ENCODE data around the gene ZMYND11.
"Not testable (repeated sequence)": the region's sequence is repeated elsewhere in the genome, so short reads cannot be mapped to it uniquely, and the experiment has no call there.

Gene ZMYND11

DNA sequence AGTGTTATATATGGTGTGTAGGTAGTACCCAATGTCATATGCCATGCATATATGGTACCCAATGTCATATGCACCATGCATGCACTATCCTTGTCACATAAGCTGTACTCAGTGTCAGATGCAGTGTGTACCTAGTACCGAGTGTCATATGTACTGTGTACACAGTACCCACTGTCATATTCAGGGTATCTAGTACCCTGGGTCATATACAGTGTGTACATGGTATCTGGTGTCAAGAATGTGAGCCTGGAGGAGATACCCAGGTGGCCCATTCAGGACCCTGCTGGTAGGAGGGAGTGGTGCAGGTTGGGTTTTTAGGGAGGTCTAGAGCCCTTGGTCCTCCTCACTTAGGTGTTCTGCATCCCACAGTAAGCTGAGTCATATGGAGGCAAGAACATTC is 1.8 kb downstream of the ZMYND11 start:
- in situ Hi-C loops (cut with HindIII; ENCODE audit: low pct_unique_long_range_greater_than_20kb, low sequenced_read_pairs), result no loop called here
- peak in 1 of 2 experiments; percentile 55 for DNase-seq (ENCODE audit: low read depth in 1 of 2, low spot score in 1 of 2)
- no peak for TF ChIP-seq JUND (IDR thresholded peaks at IDR 0.05; ENCODE audit: low read depth)

DNA sequence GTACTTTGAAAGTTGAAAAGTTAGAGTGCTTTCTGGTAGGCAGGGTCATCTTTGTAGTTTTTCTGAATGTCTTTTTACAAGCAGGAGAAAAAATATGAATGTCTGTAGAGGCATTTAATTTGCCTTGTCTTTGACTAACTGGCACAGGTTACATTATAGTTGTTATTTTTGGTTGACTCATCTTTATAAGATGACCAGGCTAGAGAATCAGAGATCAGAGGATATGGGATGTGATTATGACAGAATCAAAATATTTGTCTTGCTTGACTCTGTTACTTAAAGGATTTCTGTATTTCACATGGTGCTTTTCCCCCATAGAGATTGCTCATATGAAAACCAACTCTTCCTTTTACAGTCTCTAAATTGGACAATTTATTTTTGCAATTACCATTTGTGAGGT is 2.4 kb downstream of the ZMYND11 start:
- TF ChIP-seq JUND (IDR thresholded peaks at IDR 0.05; ENCODE audit: low read depth), result no peak
- DNase-seq (ENCODE audit: low read depth in 1 of 2, low spot score in 1 of 2), result no peak
- in situ Hi-C loops (cut with HindIII; ENCODE audit: low pct_unique_long_range_greater_than_20kb, low sequenced_read_pairs), result no loop called here

DNA sequence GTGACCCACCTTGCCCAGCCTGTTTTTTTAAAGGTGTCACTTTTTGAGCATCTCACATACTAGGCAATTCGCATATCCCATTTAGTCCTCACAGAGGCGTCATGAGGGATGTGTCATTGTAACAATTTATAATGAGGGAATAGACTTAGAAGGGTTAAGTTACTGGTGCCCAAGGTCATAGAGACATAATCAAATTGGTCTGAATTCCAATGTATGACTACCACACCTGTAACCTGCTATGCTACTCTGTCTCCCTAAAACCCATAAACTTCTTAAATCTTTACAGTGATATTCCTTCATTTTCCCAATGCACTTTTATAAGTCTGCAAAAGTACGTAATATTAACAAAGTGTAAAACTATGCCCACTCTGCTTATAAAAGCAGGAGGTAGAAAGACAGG is 7.1 kb downstream of the ZMYND11 start:
- in situ Hi-C loops (cut with HindIII; ENCODE audit: low pct_unique_long_range_greater_than_20kb, low sequenced_read_pairs), result no loop called here
- no peak for DNase-seq (ENCODE audit: low read depth in 1 of 2, low spot score in 1 of 2)
- no peak for TF ChIP-seq JUND (IDR thresholded peaks at IDR 0.05; ENCODE audit: low read depth)

DNA sequence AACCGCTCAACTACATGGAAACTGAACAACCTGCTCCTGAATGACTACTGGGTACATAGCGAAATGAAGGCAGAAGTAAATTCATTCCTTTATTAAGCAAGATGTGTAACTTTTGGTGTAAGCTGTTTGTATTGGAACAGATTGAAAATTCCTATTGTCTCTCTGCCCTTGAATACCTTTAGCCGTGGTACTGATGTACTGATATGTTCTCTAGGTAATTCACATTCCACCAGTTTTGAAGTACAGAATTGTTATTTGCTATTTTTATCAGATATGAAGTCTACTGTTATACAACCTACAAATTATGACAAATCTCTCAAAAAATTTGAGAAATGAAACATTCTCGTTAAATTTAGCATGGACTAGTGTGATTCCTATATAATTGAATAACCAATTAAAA is 17.7 kb downstream of the ZMYND11 start:
- DNase-seq (ENCODE audit: low read depth in 1 of 2, low spot score in 1 of 2), result peak in 1 of 2 experiments; percentile 68
- TF ChIP-seq JUND (IDR thresholded peaks at IDR 0.05; ENCODE audit: low read depth), result peak; percentile 80; the same call in 1 of the 2 replicates
- in situ Hi-C loops (cut with HindIII; ENCODE audit: low pct_unique_long_range_greater_than_20kb, low sequenced_read_pairs), result no loop called here

DNA sequence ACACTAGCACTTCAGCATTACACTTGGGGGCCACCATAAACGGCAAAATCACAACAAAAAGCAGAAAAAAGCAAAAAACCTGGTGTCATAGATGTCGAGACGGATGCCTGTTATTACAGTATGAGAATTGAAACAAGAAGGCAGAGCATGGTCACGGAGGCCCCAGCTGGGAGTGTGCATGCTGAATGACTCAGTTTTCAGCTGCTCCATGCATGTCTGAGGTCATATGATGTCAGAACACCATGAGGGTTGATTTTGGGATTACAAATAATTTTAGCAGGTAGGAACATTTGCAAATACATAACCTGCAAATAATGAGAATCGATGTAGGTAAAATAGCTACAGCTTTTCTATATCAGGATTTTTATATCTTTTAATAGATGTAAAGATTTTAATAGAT is 19.1 kb downstream of the ZMYND11 start:
- TF ChIP-seq JUND (IDR thresholded peaks at IDR 0.05; ENCODE audit: low read depth), result no peak
- no peak for DNase-seq (ENCODE audit: low read depth in 1 of 2, low spot score in 1 of 2)
- in situ Hi-C loops (cut with HindIII; ENCODE audit: low pct_unique_long_range_greater_than_20kb, low sequenced_read_pairs), result no loop called here

DNA sequence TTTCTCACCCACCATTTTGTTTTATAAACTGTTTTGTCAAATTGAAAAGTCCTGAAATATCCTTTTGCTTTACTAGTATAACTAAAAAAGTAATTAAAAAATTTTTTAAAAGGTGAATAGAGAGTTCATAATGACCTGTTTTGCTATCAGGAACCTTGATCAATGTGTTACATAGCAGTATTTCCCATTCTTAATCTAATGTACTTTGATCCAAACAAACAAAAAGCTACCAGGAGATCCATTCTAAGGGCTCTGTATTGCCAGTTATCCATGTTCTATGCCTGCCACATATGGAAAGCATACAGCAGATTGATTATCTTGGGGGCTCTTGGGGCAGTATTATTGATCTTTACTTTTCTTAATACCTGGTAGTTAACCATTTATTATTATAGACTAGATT is 32.1 kb downstream of the ZMYND11 start:
- no peak for TF ChIP-seq JUND (IDR thresholded peaks at IDR 0.05; ENCODE audit: low read depth)
- no peak for DNase-seq (ENCODE audit: low read depth in 1 of 2, low spot score in 1 of 2)
- in situ Hi-C loops (cut with HindIII; ENCODE audit: low pct_unique_long_range_greater_than_20kb, low sequenced_read_pairs), result no loop called here

DNA sequence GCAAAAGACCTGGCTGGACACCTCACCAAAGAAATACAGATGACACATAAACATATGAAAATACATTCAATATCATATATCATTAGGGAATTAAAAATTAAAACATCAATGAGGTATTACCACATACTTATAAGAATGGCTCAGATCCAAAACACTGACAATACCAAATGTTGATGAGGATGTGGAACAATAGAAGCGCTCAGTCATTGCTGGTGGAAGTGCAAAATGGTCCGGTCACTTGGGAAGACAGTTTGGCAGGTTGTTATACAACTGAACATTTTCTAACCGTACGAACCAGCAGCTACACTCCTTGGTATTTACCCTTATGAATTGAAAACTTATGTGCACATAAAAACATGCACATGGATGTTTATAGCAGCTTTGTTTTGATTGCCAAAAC is 38.5 kb downstream of the ZMYND11 start:
- in situ Hi-C loops (cut with HindIII; ENCODE audit: low pct_unique_long_range_greater_than_20kb, low sequenced_read_pairs), result no loop called here
- DNase-seq (ENCODE audit: low read depth in 1 of 2, low spot score in 1 of 2), result no peak
- no peak for TF ChIP-seq JUND (IDR thresholded peaks at IDR 0.05; ENCODE audit: low read depth)

DNA sequence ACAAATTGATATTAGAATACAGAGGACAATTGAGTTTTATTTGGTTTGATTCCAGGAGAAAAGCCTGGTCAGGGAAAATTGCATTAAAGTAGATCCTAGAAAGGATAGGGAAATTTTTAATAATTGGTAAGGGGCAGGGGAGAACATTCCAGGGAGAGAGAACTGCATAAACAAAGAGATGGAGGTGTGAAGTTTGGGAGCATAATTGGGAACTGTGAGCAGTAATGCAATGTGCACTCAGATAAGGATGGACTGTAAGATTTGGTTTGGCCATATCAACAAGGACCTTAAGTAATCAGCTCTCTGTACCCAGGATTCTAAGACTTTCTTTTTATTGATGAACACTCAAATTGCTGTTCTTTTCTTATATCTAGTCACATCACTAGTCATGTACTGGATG is 41.4 kb downstream of the ZMYND11 start:
- in situ Hi-C loops (cut with HindIII; ENCODE audit: low pct_unique_long_range_greater_than_20kb, low sequenced_read_pairs), result no loop called here
- DNase-seq (ENCODE audit: low read depth in 1 of 2, low spot score in 1 of 2), result no peak
- no peak for TF ChIP-seq JUND (IDR thresholded peaks at IDR 0.05; ENCODE audit: low read depth)

DNA sequence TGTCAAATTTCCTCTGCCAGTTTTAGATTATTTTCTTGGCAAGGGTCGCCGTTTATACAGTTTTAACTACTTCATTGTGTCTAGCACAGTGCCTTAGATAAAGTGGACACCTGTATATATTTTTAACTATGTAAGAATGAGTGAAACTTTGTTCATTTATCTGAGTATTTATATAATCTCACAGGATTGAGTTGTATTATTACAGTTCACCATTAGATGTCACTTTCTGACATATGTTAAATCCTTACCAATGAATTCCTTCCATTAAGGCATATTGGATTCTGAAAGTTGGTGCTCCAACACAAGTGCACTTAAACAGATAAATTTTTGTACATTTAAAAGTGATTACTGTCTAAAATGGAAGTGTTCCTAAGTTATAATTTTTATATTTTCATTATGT is 43.0 kb downstream of the ZMYND11 start:
- no peak for TF ChIP-seq JUND (IDR thresholded peaks at IDR 0.05; ENCODE audit: low read depth)
- in situ Hi-C loops (cut with HindIII; ENCODE audit: low pct_unique_long_range_greater_than_20kb, low sequenced_read_pairs), result no loop called here
- peak in 1 of 2 experiments; percentile 64 for DNase-seq (ENCODE audit: low read depth in 1 of 2, low spot score in 1 of 2)

DNA sequence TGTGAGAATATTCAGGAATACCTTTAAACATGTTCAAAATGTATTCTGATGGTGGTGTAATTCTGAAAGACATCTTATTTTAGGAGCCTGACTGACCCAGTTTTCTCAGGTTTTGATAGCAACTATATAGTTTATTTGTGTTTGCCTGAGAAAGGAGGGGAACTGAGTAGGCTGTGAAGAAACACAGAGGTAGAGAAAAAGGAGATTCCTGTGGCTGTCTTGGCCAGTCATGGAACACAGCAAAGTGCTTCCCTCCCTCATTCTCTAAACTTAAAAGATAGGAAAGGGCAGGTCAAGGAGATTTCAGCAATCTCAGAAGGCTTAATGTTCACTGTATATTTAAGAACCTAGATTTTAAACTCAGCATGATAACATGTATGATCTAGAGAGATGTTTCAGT is 43.5 kb downstream of the ZMYND11 start:
- TF ChIP-seq JUND (IDR thresholded peaks at IDR 0.05; ENCODE audit: low read depth), result no peak
- in situ Hi-C loops (cut with HindIII; ENCODE audit: low pct_unique_long_range_greater_than_20kb, low sequenced_read_pairs), result no loop called here
- DNase-seq (ENCODE audit: low read depth in 1 of 2, low spot score in 1 of 2), result no peak

DNA sequence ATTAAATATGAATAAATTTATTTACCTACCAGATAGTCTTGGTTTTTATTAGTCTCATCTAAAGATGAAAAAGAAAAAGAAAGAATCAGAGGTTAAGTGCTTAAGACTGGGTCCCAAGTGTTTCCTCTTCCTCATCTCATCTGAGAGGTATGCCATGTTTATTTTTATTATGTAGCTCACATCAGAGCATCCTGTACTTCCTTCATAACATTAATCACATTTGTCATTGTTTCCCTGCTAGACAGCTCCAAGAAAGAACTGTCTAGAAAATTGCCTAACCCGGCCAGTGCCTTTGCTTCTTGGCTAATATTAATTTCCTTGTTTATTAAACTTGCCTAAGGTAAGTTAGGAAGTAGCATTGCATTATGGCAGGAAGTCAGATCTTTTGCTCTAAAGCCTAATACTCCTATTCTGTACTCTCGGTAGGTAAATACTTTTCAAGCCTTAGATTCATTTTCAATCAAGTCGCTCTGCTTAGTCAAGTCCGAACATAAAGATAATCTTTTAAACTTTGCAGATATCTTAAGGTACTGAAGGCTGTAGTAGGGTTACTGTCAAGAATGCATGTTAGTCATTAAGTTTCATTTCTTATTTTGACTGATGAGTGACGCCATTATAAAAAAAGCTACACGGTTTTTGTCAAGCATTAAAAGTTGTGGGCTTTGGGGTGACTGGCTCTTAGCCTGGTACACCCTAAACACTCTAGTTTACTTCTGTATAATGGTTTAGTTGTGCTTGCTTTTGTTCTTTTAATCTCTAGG is 47.4 kb downstream of the ZMYND11 start:
- TF ChIP-seq JUND (IDR thresholded peaks at IDR 0.05; ENCODE audit: low read depth), result no peak
- in situ Hi-C loops (cut with HindIII; ENCODE audit: low pct_unique_long_range_greater_than_20kb, low sequenced_read_pairs), result no loop called here
- no peak for DNase-seq (ENCODE audit: low read depth in 1 of 2, low spot score in 1 of 2)

DNA sequence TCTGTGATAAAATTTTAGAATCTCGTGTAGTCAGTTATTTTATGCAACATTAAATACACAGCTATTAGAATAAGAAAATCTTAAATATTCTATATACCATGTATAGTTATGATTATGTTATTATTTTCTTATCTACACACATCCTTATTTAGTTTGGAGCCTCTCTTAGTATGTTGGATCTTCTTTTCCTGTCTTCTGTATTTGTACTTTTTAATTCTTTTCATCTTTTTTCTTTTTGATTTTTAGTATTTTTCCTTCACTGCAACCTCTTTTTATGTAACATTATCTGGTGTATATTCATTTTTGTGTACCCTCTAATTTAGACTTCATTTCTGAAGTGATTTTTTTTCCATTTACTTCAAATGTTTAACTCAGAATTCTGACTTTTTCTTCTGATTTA is 48.9 kb downstream of the ZMYND11 start:
- TF ChIP-seq JUND (IDR thresholded peaks at IDR 0.05; ENCODE audit: low read depth), result no peak
- in situ Hi-C loops (cut with HindIII; ENCODE audit: low pct_unique_long_range_greater_than_20kb, low sequenced_read_pairs), result no loop called here
- no peak for DNase-seq (ENCODE audit: low read depth in 1 of 2, low spot score in 1 of 2)

DNA sequence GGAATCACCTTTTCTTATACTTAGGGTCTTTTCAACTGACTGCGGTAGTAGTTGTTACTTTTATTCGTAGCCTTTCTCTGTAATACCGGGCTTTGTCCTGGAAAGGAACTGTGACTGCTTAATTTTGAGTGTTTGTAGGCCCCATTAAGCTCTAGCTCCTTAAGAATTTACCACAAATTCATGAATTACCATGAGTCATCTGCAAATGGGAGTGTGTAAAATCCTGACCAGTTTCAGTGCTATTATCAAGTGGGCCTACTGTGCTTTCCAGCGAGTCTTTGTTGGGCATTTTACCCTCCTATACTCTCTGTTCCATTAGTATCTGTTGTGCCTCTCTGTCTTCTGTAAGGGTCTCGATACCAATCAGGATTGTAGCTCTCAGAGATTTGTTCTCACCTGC is 49.7 kb downstream of the ZMYND11 start:
- TF ChIP-seq JUND (IDR thresholded peaks at IDR 0.05; ENCODE audit: low read depth), result no peak
- in situ Hi-C loops (cut with HindIII; ENCODE audit: low pct_unique_long_range_greater_than_20kb, low sequenced_read_pairs), result no loop called here
- DNase-seq (ENCODE audit: low read depth in 1 of 2, low spot score in 1 of 2), result no peak

DNA sequence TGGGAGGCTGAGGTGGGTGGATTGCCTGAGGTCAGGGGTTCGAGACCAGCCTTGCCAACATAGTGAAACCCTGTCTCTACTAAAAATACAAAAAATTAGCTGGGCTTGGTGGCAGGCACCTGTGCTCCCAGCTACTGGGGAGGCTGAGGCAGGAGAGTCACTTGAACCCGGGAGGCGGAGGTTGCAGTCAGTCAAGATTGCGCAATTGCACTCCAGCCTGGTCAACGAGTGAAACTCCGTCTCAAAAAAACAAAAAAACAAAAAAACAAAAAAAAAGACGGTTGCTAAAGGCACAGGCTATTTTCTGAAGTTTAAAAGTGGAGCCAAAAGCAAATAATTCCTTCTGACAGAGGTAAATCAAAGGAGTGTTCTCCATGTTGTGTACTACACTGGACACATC is 50.3 kb downstream of the ZMYND11 start:
- in situ Hi-C loops (cut with HindIII; ENCODE audit: low pct_unique_long_range_greater_than_20kb, low sequenced_read_pairs); DNase-seq (ENCODE audit: low read depth in 1 of 2, low spot score in 1 of 2): not testable (repeated sequence)

Measured in T47D (cell line).